ENCODE measurements around the gene CORO2B.

The CORO2B gene

DNA sequence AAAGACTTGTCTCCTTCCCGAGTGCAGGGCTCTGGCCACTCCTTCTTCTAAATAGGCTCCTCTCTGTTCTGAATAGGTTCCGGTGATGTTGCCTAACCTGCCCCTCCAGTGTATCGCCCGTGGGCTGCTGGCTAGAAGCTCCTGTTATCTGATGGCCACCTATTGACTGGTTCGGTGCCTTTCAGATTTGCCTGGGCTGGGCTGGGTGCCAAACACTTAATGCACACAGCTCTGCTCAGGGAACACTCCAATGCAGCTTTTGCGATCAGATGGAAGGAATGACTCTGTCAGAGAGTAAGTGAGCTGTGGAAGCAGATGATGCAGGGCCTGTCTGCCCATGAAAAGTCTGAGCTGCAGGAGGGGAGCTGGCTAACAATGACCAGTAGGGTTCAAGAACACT, 112.9 kb downstream of the CORO2B start:
- in situ Hi-C loops (cut with MboI; ENCODE audit: low sequenced_read_pairs), result no loop called here

DNA sequence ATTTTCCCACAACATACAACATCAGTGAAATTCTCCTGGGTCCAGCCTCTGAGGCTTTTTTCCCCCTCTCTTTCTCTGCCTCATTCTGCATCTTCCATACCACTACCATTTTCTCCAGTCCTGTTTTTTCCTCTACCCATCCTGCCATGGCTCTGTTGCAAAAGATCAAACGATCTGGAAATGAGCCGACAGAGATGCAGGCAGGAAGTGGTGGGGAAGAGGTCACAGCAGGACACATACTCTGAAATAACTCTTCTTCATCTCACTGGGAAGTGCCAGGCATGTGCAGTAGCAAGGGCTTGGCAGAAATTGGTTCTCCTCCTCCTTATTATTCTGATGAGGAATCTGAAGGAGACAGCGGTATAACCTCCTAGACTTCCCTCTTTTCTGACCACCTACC, 114.3 kb downstream of the CORO2B start:
- in situ Hi-C loops (cut with MboI; ENCODE audit: low sequenced_read_pairs), result no loop called here

DNA sequence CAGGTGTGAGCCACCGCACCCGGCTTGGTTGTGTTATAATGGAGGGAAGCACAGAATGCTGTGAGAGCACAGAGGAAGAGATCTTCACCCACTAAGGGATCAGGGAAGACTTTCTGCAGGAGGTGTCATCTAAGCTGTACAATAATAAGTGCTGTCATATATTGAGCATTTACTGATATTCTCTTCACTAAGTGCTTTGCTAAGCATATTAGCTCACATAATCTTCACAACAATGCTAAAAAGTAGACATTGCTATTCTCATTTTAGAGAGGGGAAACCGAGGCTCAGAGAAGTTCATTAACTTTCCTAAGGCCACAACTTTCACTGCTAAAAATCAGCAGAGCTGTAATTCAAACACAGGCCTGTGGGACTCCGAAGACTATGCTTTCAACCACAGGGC, 115.3 kb downstream of the CORO2B start:
- in situ Hi-C loops (cut with MboI; ENCODE audit: low sequenced_read_pairs), result no loop called here

DNA sequence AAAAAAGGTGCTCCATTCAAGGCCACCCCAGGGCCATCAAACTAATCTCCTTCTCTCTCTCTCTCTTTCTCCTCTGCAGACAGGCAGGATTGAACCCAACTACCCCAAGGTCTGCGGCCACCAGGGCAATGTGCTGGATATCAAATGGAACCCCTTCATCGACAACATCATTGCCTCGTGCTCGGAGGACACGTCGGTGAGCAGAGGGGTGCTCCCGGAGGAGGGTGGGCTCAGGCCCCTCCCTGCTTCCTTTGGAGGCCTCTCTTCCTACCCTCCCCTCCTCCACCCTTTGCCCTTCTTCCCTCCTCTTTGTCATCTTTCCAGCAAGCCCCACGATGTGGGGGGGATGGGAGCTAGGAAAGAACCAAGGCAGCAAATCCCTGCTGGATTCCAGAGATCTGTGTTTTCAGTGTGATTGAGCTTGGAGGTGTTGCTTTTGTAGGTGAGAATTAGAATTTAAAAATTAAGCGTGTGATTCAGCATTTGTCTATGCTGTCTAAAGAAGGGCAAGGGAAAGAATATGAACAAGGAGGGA, 116.3 kb downstream of the CORO2B start:
- in situ Hi-C loops (cut with MboI; ENCODE audit: low sequenced_read_pairs), result no loop called here

DNA sequence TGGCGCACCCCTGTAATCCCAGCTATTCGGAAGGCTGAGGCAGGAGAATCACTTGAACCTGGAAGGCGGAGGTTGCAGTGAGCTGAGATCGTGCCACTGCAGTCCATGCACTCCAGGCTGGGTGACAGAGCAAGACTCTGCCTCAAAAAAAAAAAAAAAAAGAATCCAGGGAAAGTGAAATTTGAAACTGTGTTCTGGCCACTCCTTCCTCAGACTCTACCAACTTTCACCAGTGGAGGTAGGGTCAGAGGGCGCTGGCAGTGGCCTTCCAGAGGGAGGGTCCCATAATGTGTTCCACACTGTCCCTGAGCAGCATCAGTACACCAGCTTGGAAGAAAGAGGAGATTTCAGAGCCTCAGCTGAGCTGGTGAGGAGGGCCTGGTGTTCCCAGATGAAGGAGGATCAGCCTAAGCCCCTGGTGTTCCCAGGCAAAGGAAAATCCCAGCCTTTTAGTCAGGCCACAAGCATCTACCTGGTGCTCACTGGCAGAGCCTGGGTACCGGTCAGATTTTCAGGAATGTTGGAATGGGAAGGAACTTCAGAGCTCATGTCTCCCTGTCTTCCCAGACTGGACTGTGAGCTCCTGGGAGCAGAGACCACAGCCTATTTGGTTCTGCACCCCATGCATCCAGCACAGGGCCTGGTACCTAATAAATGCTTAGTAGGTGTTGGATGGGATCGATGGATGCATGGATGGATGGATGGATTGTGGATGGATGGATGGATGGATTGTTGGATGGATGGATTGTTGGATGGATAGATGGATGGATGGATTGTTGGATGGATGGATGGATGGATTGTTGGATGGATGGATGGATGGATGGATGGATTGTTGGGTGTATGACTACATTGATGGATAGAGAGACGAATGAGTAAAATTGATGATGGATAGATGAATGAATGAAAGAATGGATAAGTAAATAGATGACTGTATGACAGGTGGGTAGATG, 117.9 kb downstream of the CORO2B start:
- in situ Hi-C loops (cut with MboI; ENCODE audit: low sequenced_read_pairs), result no loop called here

DNA sequence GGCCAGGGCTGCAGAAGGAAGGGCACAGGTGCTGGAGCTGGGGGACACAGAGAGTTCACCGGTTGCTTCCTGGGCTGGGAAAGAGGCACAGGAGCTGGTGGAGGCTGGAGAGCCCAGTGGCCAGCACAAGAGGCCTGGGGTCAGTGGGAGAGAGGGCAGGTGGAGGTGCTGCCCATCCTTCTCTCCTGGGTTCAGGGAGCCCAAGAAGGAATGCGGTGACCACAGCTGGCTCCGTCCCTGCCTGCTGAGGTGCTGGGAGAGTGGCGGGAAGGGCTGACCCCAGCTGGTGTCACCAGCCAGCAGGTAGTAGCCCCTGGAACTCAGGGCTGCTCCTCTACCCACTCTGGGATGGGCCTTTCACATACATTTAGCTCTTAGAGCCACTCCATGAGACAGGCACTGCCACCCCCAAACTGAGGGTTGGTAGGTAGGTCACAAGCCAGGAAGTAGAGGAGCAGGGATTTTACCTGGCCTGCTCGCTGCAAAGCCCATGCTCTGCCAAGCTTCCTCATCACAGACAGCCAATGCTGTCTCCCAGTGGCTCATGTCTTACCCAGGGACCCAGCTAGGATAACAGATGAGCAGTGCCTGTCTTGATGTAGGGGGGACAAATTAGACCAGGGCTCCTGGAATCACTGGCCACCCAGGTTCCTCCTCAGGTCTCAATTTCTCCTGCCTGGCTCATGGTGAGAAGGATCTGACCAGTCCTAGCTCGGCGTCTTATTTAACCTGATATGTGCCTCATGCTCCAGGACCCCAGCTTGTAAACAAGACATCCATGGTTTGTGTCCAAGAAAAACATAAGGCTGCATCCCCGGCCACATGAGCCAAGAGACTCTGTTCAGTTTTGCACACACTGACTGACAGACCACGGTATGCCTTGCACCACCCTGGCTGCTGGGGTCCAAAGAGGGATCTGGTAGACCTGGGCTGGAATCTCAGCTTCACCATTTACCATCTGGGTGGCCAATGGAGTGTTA, 119.2 kb downstream of the CORO2B start:
- in situ Hi-C loops (cut with MboI; ENCODE audit: low sequenced_read_pairs), result no loop called here

DNA sequence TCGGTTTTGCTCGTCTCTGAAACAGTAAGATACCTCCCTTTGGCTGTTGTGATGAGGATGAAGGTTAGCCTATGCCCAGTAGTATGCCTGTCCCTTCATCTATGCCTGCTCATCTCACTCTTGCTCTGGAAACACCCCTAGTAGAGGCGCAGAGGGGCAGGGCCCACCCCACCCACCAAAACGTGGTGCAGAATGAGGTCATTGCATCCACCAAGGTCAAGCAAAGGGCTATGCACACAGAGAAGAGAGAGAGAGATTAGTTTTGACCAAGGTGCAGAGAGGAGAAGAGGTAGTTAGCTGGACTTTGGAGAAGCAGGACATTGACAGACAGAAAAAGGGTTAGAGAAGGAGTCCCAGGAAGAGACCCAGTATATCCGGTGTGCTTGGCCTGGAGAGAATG, 119.9 kb downstream of the CORO2B start:
- in situ Hi-C loops (cut with MboI; ENCODE audit: low sequenced_read_pairs), result no loop called here

DNA sequence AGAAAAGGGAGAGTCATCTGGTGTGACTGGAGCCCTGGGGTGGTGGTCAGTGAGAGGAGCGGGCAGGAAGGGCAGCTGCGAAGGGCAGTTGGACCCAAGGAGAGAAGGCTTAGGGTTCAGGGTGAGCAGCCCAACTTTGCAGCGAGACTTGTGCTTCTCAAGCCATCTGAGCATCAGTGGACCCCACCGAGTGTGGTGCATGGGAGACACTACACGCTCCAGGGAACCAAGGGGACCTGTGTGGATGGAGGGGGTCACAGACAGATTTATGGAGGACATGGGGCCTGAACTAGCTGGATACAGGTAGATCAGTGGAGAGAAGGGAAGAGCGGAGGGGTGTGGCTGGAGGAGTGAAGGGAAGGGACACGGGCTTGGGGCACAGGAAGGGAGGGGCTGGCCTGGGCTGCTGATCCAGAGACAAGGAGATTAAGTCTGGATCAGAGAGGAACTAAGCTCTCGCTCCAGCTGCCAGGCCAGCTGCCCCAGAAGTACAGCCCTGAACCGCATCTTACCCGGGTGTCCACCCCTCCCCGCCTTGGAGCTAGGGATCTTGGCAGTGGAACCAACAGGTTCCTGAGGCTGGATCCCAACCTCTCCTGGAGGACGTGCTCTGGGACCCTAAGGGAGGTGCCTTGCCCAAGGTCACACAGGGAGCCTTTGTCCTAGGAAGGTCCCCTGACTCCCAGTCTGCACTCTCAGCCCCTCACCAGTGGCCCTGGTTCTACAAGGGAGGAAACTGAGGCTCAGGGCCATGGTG, 120.5 kb downstream of the CORO2B start:
- in situ Hi-C loops (cut with MboI; ENCODE audit: low sequenced_read_pairs), result no loop called here

DNA sequence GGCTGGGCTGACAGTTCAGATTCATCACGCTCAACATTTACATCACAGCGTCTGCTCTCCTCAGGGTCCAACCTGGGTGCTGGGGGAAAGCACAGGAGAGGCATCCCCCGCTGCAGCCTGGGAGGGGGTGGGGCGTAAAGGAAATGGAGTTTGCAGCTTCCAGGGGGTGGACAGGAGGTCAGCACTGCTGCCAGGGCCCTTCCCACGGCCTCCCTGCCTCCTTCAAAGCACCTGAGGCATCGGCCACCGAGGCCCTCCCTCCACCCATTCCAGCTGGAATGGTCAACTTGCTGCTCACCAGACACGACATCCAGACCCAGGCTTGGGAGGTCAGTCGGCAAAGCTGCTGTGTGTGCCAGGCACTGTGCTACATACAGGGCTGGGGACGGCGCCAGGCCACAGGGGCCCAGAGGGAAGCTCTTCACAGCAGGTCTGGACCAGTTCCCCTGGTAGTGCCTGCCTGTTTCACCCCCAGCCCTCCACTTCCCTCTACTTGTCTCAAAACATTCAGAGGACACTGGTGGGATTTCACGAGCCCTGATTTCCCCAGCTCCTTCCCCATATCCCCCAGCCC, 121.2 kb downstream of the CORO2B start:
- in situ Hi-C loops (cut with MboI; ENCODE audit: low sequenced_read_pairs), result no loop called here

DNA sequence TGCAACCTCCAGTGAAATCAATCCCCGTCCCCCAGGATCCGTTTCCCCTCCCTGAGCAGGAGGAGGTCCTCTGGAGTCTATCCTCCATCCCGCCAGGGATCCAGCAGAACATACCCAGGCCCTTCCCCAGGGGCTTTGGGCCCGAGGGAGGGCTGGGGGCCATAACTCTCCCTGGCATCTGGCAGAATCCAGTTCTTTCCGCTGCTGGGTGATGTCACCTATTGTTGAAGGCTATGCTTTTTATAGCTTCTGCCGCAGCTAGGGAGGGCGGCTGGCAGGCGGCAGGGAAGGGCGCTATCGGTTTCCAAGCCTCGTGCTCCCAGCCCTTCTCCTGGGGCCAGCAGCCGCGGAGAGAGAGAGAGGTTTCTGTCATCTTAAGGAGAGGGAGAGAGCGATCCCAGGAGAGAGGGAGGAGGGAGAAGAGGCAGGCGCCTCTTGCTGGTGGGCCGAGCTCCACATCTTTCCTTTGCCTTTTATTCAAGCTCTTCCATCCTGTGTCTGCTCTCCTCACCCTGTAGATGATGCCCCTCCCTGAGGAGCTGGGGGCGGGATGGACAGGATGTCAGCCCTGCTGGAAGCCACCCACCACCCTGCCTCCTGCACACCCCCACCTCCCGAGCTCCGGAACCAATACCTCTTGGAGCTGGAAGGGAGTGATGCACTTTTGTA, 121.8 kb downstream of the CORO2B start:
- in situ Hi-C loops (cut with MboI; ENCODE audit: low sequenced_read_pairs), result no loop called here

DNA sequence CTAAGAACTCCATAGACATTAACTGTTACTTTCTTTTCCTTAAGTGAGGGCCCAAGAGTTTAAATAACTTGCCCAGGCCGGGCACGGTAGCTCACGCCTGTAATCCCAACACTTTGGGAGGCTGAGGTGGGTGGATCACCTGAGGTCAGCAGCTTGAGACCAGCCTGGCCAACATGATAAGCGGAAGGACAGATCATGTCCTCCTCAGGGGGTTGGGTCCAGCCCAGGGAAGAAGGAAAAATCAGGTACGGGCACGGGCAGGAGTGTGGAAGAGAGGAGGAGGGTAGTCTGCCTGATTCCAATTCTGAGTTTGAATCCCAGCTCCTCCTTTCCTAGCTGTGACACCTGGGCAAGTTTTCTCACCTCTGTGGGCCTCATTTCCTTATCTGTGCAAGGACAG, 123.1 kb downstream of the CORO2B start:
- in situ Hi-C loops (cut with MboI; ENCODE audit: low sequenced_read_pairs), result no loop called here

DNA sequence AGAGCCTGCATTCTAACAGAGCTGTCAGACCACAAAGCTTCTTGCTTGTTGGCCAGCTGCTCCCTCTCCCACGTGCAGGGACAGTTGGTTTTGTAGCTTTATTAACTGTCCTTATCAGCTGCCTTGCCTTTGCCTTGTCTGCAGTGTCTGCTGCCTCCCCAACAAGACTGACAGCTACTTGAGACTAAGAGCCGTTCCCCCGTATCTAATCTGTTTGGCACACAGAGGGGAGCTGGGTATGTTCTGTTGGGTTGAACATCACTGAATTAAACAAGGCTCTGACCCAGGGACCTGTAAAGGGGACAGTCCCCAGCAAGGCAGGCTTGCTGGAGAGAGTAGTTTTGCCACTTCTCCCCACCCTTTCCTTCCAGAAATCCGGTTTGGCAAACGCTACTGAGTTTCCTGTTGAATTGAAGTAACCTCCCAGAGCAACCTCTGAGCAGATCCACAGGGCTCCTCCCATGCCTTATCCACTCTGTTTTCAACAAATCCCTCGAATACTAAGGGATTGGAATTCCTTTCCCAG, 125.8 kb downstream of the CORO2B start:
- in situ Hi-C loops (cut with MboI; ENCODE audit: low sequenced_read_pairs), result no loop called here

DNA sequence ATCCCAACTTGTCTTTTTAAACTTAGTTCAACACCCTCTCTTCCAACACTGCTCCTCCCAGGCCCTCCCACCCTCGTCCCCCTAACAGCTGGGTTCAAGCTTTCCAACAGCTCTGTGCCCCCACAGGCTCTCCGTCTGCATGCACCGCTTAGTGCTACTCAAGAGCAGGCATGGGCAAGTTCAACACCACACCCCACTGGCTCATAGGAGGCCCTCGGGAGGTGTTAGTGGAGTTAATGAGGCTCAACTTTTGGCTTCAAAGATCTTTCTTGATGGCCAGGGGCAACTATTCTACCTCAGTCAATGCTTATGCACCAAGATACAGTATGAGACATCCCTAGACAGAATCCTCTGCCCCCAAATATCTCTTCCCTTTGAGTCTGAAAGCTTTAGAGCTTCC, 127.5 kb downstream of the CORO2B start:
- in situ Hi-C loops (cut with MboI; ENCODE audit: low sequenced_read_pairs), result no loop called here

DNA sequence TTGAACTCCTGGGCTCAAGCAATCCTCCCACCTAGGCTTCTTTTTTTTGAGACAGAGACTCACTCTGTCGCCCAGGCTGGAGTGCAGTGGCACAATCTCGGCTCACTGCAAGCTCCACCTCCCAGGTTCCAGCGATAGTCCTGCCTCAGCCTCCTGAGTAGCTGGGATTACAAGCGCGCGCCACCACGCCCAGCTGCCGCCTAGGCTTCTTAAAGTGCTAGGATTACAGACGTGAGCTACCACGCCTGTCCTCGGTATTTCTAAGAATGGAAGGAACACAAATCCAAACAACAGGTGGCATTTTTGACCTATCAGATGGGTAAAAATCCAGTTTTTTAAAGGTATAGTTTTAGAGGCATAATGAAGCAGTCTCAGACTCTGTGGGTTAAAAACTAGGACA, 128.1 kb downstream of the CORO2B start:
- in situ Hi-C loops (cut with MboI; ENCODE audit: low sequenced_read_pairs), result no loop called here

DNA sequence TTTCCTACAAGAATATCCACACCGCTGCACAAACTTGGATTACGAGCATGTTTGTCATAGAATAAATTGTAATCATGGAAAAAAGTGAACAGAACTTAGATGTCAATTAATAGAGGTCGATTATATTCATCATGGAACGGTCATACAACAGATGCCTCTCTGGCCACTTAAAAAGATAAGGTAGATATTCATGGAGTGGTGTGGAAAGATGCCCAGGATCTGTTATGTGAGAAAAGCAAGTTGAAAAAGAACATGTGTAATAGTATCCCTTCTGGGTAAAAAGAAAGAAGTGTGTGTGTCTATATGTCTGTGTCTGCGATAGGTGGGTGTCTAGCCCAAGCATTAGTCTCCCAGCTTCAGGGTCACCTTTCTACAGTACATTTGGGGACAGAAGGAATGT, 128.6 kb downstream of the CORO2B start:
- in situ Hi-C loops (cut with MboI; ENCODE audit: low sequenced_read_pairs), result no loop called here

DNA sequence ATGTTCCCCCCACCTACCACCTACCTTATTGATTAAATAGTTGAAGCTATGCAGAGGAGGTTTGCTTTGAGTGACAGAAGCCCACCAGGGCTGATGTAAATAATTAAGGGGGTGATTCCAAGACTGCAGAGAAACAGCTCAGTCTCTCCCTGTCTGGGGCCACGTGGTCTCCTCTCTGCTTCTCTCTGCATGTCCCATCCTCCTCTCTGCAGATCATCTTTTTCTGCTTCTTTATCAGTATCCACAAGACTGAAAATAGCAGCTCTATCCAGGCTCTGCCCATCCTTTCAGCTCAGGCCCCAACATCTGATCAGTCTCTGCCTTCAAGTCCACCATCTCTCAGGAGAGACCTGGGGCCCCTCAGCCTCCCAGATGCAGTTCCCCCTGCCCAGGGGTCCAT, 131.1 kb downstream of the CORO2B start:
- in situ Hi-C loops (cut with MboI; ENCODE audit: low sequenced_read_pairs), result no loop called here

DNA sequence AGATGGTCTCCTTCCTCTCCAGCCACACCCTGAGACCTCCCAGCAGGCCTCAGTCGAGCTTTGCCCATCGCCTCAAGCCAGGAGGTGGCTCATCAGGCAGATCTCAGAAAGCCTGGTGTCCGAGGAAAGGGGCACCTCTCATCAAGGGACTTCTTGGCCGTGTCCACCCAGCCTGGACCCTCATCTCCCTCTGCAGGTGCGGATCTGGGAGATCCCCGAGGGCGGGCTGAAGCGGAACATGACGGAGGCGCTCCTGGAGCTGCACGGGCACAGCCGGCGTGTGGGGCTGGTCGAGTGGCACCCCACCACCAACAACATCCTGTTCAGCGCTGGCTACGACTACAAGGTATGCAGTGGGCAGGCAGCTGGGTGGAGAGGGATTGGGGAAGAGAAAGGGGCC, 131.7 kb downstream of the CORO2B start:
- in situ Hi-C loops (cut with MboI; ENCODE audit: low sequenced_read_pairs), result no loop called here

DNA sequence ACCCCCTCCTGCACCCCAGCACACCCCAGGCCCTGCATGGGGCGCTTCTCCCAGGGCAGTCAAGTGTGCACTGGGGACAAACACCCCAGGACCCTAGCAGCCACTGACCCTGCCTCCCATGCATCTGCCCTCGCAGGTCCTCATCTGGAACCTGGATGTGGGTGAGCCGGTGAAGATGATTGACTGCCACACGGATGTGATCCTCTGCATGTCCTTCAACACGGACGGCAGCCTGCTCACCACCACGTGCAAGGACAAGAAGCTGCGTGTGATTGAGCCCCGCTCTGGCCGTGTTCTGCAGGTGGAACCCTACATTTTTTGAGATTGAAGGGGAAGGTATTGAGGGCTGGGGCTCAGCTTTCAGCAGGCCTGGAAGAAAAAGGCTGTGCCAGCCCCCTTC, 132.6 kb downstream of the CORO2B start:
- in situ Hi-C loops (cut with MboI; ENCODE audit: low sequenced_read_pairs), result no loop called here

DNA sequence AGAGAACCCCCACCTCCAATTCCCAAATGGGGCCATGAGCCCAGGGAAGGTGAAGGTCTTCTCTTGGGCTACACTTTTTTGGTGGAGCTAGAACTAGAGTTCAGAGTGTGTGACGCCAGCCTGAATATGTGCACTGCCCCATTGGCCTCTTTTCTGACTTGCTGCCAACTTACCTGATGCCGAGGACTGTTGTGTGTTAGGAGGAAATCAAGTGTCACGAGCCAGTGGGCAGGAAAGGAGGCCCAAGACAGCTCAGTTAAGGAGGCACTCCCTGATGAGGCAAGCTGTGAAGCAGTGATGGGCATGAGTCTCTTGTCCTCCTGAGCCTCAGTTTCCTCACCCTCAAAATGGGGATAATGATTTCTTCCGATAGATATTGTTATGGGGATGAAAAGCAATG, 134.1 kb downstream of the CORO2B start:
- in situ Hi-C loops (cut with MboI; ENCODE audit: low sequenced_read_pairs), result no loop called here

DNA sequence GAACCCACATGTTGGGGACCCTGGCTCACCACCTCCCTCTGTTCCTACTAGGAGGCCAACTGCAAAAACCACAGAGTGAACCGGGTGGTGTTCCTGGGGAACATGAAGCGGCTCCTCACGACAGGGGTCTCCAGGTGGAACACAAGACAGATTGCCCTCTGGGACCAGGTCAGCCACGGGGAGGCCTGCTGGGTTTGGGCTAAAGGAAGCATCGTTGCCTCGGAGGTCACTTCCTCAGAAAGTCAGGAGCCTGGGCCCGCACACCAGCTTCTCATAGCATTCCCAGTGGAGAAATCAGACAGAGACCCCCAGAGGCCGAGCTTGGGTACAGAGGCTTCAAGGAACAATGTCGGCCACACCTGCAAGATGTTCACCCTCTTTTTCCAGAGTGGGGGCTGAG, 135.1 kb downstream of the CORO2B start:
- in situ Hi-C loops (cut with MboI; ENCODE audit: low sequenced_read_pairs), result no loop called here
